Endothelial cell of umbilical vein (primary cell): ENCODE measurements around the gene LONP2. TPM values are rescaled to one million over a fixed set of nuclear protein-coding genes. Genes with fewer than 3 reads are reported as not detected.

Experiments used
- BruUV-seq: library from RNA; stranded (reverse); fragments of 400-500 nt; replicated peaks from 2 replicates; lab custom pipeline; 2021; lab: Mats Ljungman, UMichigan
- CTCF ChIA-PET: fragments of 300-600, 350-600 bp; sonication (Branson Sonifier 250); formaldehyde crosslinking; loops from one replicate; lab custom pipeline; 2021; ENCODE audit warnings: antibody characterized with exemption, inconsistent platforms; lab: Charles Lee
- POLR2A ChIA-PET: fragments of 300-600, 350-600 bp; sonication (Branson Sonifier 250); formaldehyde crosslinking; loops from one replicate; lab custom pipeline; 2021; ENCODE audit warnings: antibody characterized with exemption, inconsistent platforms; lab: Charles Lee
- DNase-seq: peaks from one replicate; pipeline ENCODE4 v3.0.0-alpha.2; 2011; ENCODE audit warnings: low read depth, low spot score
- FAIRE-seq: peaks from 2 replicates; lab custom pipeline; 2011; peaks lifted over from hg19 to GRCh38; lab: Jason Lieb, UNC
- H2AFZ ChIP-seq: 2 replicates; pipeline ENCODE4 v1.6.0; 2012; ENCODE audit warnings: low read depth, low read length, control low read depth, inconsistent platforms
- H3K27ac ChIP-seq: 2 replicates; pipeline ENCODE4 v1.5.1; 2011; ENCODE audit warnings: low read depth, mild to moderate bottlenecking, control low read depth, low read length, moderate library complexity; ENCODE audit not compliant: insufficient read depth
- H3K27me3 ChIP-seq, 2 experiments: 2 replicates each; pipeline versions ENCODE4 v1.6.0 to v1.6.1; 2011; ENCODE audit warnings: low read length in 2 of 2, mixed read lengths in 1 of 2; ENCODE audit not compliant: control insufficient read depth in 2 of 2, insufficient read depth in 2 of 2
- H3K36me3 ChIP-seq, 2 experiments: 2 replicates in 1 of 2; 3 replicates in 1 of 2; pipeline ENCODE4 v1.5.1; 2011; ENCODE audit warnings: low read length in 2 of 2, mild to moderate bottlenecking in 1 of 2, moderate library complexity in 1 of 2; ENCODE audit not compliant: control insufficient read depth in 2 of 2, insufficient read depth in 2 of 2; ENCODE audit errors: extremely low read depth in 1 of 2
- H3K4me1 ChIP-seq: 3 replicates; pipeline ENCODE4 v1.5.1; 2011; ENCODE audit warnings: mild to moderate bottlenecking, low read length; ENCODE audit not compliant: control insufficient read depth, insufficient read depth; ENCODE audit errors: extremely low read depth
- H3K4me2 ChIP-seq: 2 replicates; pipeline ENCODE4 v1.6.1; 2011; ENCODE audit warnings: low read length, control low read depth, mixed read lengths; ENCODE audit not compliant: insufficient read depth
- H3K4me3 ChIP-seq, 3 experiments: fragments of 200-600 bp in 1 of 3; sonication (generic), shearing (Covaris generic) in 1 of 3; replicated peaks in 1 of 3; 2 replicates each; pipeline ENCODE4 v1.5.1; 2011 to 2016; ENCODE audit warnings: control low read depth in 3 of 3, low read length in 3 of 3, mild to moderate bottlenecking in 2 of 3, inconsistent platforms in 1 of 3, low read depth in 1 of 3, moderate library complexity in 1 of 3; ENCODE audit not compliant: insufficient read depth in 1 of 3
- H3K79me2 ChIP-seq: 2 replicates; pipeline ENCODE4 v1.6.0; 2012; ENCODE audit warnings: low read length, inconsistent platforms; ENCODE audit not compliant: control insufficient read depth, insufficient read depth
- H3K9ac ChIP-seq: replicated peaks from 2 replicates; pipeline ENCODE3; 2011; ENCODE audit warnings: low read length, control low read depth; ENCODE audit not compliant: insufficient read depth; ENCODE audit errors: extremely low read depth
- H3K9me1 ChIP-seq: replicated peaks from 3 replicates; pipeline ENCODE4 v1.6.0; 2011; ENCODE audit warnings: mild to moderate bottlenecking, low read length; ENCODE audit not compliant: control insufficient read depth, insufficient read depth; ENCODE audit errors: extremely low read depth
- H3K9me3 ChIP-seq: replicated peaks from 2 replicates; pipeline ENCODE4 v1.5.1; 2012; ENCODE audit warnings: low read length, inconsistent platforms; ENCODE audit not compliant: control insufficient read depth, insufficient read depth
- H4K20me1 ChIP-seq: replicated peaks from 2 replicates; pipeline ENCODE3; 2011; ENCODE audit warnings: mild to moderate bottlenecking, low read length; ENCODE audit not compliant: control insufficient read depth, insufficient read depth; ENCODE audit errors: extremely low read depth
- CTCF ChIP-seq, 2 donors: IDR thresholded peaks; 1 replicate in 1 of 2; 2 replicates in 1 of 2; pipeline ENCODE4 v1.5.1; 2011; ENCODE audit warnings: low read length in 2 of 2, mild to moderate bottlenecking in 2 of 2, moderate library complexity in 2 of 2, control low read depth in 1 of 2, inconsistent platforms in 1 of 2, low read depth in 1 of 2; ENCODE audit not compliant: insufficient read depth in 1 of 2; ENCODE audit errors: extremely low read depth in 1 of 2
- EZH2 ChIP-seq: IDR thresholded peaks from 2 replicates; pipeline ENCODE4 v1.6.1; 2012; ENCODE audit warnings: borderline replicate concordance, low read depth, mild to moderate bottlenecking, moderate library complexity, low read length, inconsistent platforms; ENCODE audit not compliant: severe bottlenecking
- FOS ChIP-seq: IDR thresholded peaks from 2 replicates; pipeline ENCODE4 v1.6.1; 2011; ENCODE audit warnings: mild to moderate bottlenecking, low read length, moderate library complexity, borderline replicate concordance; ENCODE audit not compliant: insufficient read depth
- GATA2 ChIP-seq: IDR thresholded peaks from 2 replicates; pipeline ENCODE4 v1.7.0; 2011; ENCODE audit warnings: low read depth, mild to moderate bottlenecking, moderate library complexity, mixed read lengths, low read length; ENCODE audit not compliant: insufficient read length, insufficient read depth
- JUN ChIP-seq: IDR thresholded peaks from 2 replicates; pipeline ENCODE4 v1.6.1; 2011; ENCODE audit warnings: borderline replicate concordance, low read depth; ENCODE audit not compliant: insufficient read length, insufficient read depth
- MYC ChIP-seq: IDR thresholded peaks from one replicate; pipeline ENCODE4 v1.6.1; 2011; ENCODE audit warnings: mild to moderate bottlenecking, low read depth, low read length
- POLR2A ChIP-seq: IDR thresholded peaks from 2 replicates; pipeline ENCODE4 v1.6.1; 2012; ENCODE audit warnings: low read depth, mild to moderate bottlenecking, control low read depth, low read length
- POLR2AphosphoS5 ChIP-seq: IDR thresholded peaks from 2 replicates; pipeline ENCODE4 v1.6.1; 2012; ENCODE audit warnings: low read depth, mild to moderate bottlenecking, control low read depth, low read length, moderate library complexity; ENCODE audit not compliant: insufficient read depth
- dilution Hi-C: fragments of 300-500 bp; cut with MboI; formaldehyde crosslinking; loops from one replicate; pipeline ENCODE4 v1.15.0; 2019; ENCODE audit warnings: low sequenced_read_pairs; ENCODE audit not compliant: extremely low pct_ligation_motif_present
- intact Hi-C: fragments of 100-400 bp; cut with micrococcal nuclease; formaldehyde crosslinking; loops from one replicate; pipeline ENCODE4 v1.10.0; 2022
- polyA plus RNA-seq, 4 experiments: library from polyadenylated mRNA; depleted of rRNA in 3 of 4; stranded (reverse) in 3 of 4; unstranded in 1 of 4; fragments of >200 nt; gene quantifications; 2 replicates each; pipeline versions ENCODE4 v1.2.1 to v1.2.3, GENCODE V29; 2011 to 2012; ENCODE audit warnings: missing spikeins in 1 of 4
- total RNA-seq: library from RNA; stranded (reverse); gene quantifications from 2 replicates; pipeline ENCODE4 v1.2.3, GENCODE V29; 2021
- TF ChIP-seq, protein P1 (sequence below): IDR thresholded peaks from 2 replicates; pipeline ENCODE4 v1.6.1; 2011; ENCODE audit not compliant: insufficient read depth, insufficient read length

The LONP2 gene
- total and polyA plus RNA-seq, 2 donors (not counting 3 experiments of a cell fraction or from before 2014, with no cell fraction given), result 13.5 to 38.4 TPM

DNA sequence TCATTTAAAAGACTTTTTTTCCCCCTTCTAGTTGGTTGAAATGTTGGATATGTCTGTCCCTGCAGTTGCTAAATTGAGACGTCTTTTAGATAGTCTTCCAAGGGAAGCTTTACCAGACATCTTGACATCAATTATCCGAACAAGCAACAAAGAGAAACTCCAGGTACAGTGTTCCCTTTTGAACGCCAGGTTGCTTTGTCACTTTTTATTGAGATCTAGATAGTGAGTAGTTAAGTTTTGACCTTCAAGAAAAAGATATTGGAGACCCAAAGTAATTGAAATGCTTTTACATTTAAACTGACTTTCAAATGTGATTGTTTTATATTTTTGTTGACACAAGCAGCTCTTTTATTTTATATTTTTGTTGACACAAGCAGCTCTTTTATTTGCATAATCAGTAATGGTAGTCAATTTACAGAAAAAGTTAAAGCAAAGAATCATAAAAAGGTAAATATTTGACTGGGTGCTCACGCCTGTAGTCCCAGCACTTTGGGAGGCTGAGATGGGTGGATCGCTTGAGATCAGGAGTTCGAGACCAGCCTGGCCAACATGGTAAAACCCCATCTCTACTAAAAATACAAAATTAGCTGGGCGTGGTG is 12.6 kb downstream of the LONP2 start:
- Histone ChIP-seq H4K20me1 (no peaks in the 10 kb centered on the region), H3K4me3 (no peak overlapping the region), H3K9me3 (no peaks in the 10 kb centered on the region), H3K27ac (no peak overlapping the region), H3K4me2 (no peak overlapping the region), H3K36me3 (peaks cover 3 to 15% of the 10 kb centered on the region in 2 experiments), H3K9ac (no peak overlapping the region), H3K4me1 (no peaks in the 10 kb centered on the region), H3K79me2 (peaks cover 4% of the 10 kb centered on the region), H3K9me1 (no peaks in the 10 kb centered on the region), H2AFZ (no peak overlapping the region), H3K27me3 (no peaks in the 10 kb centered on the region)
- CTCF ChIA-PET, result interaction anchor here (1.4 kb wide), 1 partner anchor 62 kb away, joined by 4 read pairs; no protein-coding TSS in a partner anchor
- BruUV-seq, result no TSS peak
- DNase-seq (no peak), FAIRE-seq (no peak)
- TF ChIP-seq GATA2 (no peak), EZH2 (no peak), MYC (no peak), FOS (no peak), JUN (no peak), POLR2A (no peak), CTCF (IDR thresholded peaks at IDR 0.05; ENCODE audit: extremely low read depth in 1 of 2, insufficient read depth in 1 of 2, low read depth in 1 of 2, low read length in 2 of 2) (no peak), POLR2AphosphoS5 (no peak)
- TF ChIP-seq, protein P1, sequence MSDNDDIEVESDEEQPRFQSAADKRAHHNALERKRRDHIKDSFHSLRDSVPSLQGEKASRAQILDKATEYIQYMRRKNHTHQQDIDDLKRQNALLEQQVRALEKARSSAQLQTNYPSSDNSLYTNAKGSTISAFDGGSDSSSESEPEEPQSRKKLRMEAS, result no peak
- POLR2A ChIA-PET, result no interaction called here
- intact Hi-C loops, result no loop called here
- dilution Hi-C loops, result no loop called here
